IMR-90 (cell line): Measurements from ENCODE around the gene PROM2. TPM values are rescaled to one million over a fixed set of nuclear protein-coding genes. Genes with fewer than 3 reads are reported as not detected.

ENCODE experiments used
- ATAC-seq: fragments of 200-7000 bp; cut with Tn5 transposase; 2 replicates; pipeline ENCODE4 v1.9.1; 2020; ENCODE audit warnings: low read depth, mild to moderate bottlenecking, moderate library complexity
- BruUV-seq: library from RNA; stranded (reverse); fragments of 400-500 nt; replicated peaks from 2 replicates; lab custom pipeline; 2021; lab: Mats Ljungman, UMichigan
- CTCF ChIA-PET: fragments of 300-600 bp; formaldehyde crosslinking; extraction: SDS; loops from one replicate; lab custom pipeline; 2021; ENCODE audit warnings: antibody characterized with exemption; lab: Yijun Ruan, JAX
- POLR2A ChIA-PET: fragments of 300-600 bp; sonication (Branson Sonifier 250); formaldehyde crosslinking; loops from one replicate; lab custom pipeline; 2022; ENCODE audit warnings: antibody characterized with exemption; ENCODE audit not compliant: unreplicated experiment; lab: Charles Lee
- DNase-seq: peaks from one replicate; pipeline ENCODE4 v3.0.0; 2013
- H2AFZ ChIP-seq: replicated peaks from 2 replicates; pipeline ENCODE3; 2013; ENCODE audit warnings: low read length, mild to moderate bottlenecking; ENCODE audit not compliant: poor library complexity
- H2AK5ac ChIP-seq: 2 replicates; pipeline ENCODE4 v1.6.1; 2013; ENCODE audit warnings: low read depth, low read length, inconsistent platforms
- H2AK9ac ChIP-seq: replicated peaks from 2 replicates; pipeline ENCODE3; 2013; ENCODE audit warnings: mild to moderate bottlenecking, low read depth, low read length, moderate library complexity; ENCODE audit not compliant: poor library complexity
- H2BK120ac ChIP-seq: 2 replicates; pipeline ENCODE4 v1.6.1; 2013; ENCODE audit warnings: low read depth, low read length, inconsistent platforms
- H2BK15ac ChIP-seq: 3 replicates; pipeline ENCODE4 v1.6.1; 2013; ENCODE audit warnings: low read depth, low read length, inconsistent platforms
- H2BK20ac ChIP-seq: 2 replicates; pipeline ENCODE4 v1.6.1; 2013; ENCODE audit warnings: low read depth, mild to moderate bottlenecking, inconsistent platforms, low read length, moderate library complexity
- H2BK5ac ChIP-seq: 2 replicates; pipeline ENCODE4 v1.6.1; 2013; ENCODE audit warnings: mild to moderate bottlenecking, low read depth, low read length, inconsistent platforms; ENCODE audit not compliant: poor library complexity, severe bottlenecking
- H3K14ac ChIP-seq: replicated peaks from 2 replicates; pipeline ENCODE4 v1.6.1; 2013; ENCODE audit warnings: low read depth, low read length, inconsistent platforms
- H3K18ac ChIP-seq: 2 replicates; pipeline ENCODE4 v1.6.1; 2013; ENCODE audit warnings: low read depth, low read length, control low read depth
- H3K23ac ChIP-seq: 2 replicates; pipeline ENCODE4 v1.6.1; 2013; ENCODE audit warnings: low read depth, low read length, inconsistent platforms
- H3K27ac ChIP-seq: 2 replicates; pipeline ENCODE4 v1.5.1; 2013; ENCODE audit warnings: mild to moderate bottlenecking, control low read depth, low read length; ENCODE audit not compliant: insufficient read depth
- H3K27me3 ChIP-seq: 2 replicates; pipeline ENCODE4 v1.6.1; 2013; ENCODE audit warnings: low read length; ENCODE audit not compliant: control insufficient read depth, insufficient read depth
- H3K36me3 ChIP-seq: 2 replicates; pipeline ENCODE4 v1.6.1; 2013; ENCODE audit warnings: low read length, mixed read lengths; ENCODE audit not compliant: control insufficient read depth, insufficient read depth
- H3K4ac ChIP-seq: 2 replicates; pipeline ENCODE4 v1.6.1; 2013; ENCODE audit warnings: low read depth, low read length, inconsistent platforms
- H3K4me1 ChIP-seq: 2 replicates; pipeline ENCODE4 v1.6.1; 2013; ENCODE audit warnings: low read length, mixed read lengths; ENCODE audit not compliant: control insufficient read depth, insufficient read depth
- H3K4me2 ChIP-seq: 2 replicates; pipeline ENCODE4 v1.6.1; 2013; ENCODE audit warnings: low read depth, mild to moderate bottlenecking, control low read depth, low read length, moderate library complexity
- H3K4me3 ChIP-seq: 2 replicates; pipeline ENCODE4 v1.5.1; 2013; ENCODE audit warnings: low read depth, mild to moderate bottlenecking, control low read depth, low read length, moderate library complexity; ENCODE audit not compliant: insufficient read depth
- H3K56ac ChIP-seq: 2 replicates; pipeline ENCODE4 v1.6.1; 2013; ENCODE audit warnings: low read length, inconsistent platforms; ENCODE audit not compliant: insufficient read depth; ENCODE audit errors: extremely low read depth
- H3K79me1 ChIP-seq, 2 experiments: 2 replicates each; pipeline ENCODE4 v1.6.1; 2013; ENCODE audit warnings: low read length in 2 of 2, inconsistent platforms in 1 of 2, low read depth in 1 of 2
- H3K9ac ChIP-seq: 2 replicates; pipeline ENCODE4 v1.6.1; 2013; ENCODE audit warnings: low read depth, low read length, control low read depth
- H3K9me1 ChIP-seq: 2 replicates; pipeline ENCODE4 v1.6.1; 2013; ENCODE audit warnings: low read length, inconsistent platforms; ENCODE audit not compliant: insufficient read depth
- H3K9me3 ChIP-seq: 2 replicates; pipeline ENCODE4 v1.6.1; 2013; ENCODE audit warnings: low read length; ENCODE audit not compliant: control insufficient read depth, insufficient read depth
- H4K20me1 ChIP-seq: 2 replicates; pipeline ENCODE4 v1.6.1; 2013; ENCODE audit warnings: low read length, inconsistent platforms; ENCODE audit not compliant: insufficient read depth
- H4K5ac ChIP-seq: 2 replicates; pipeline ENCODE4 v1.6.1; 2013; ENCODE audit warnings: mild to moderate bottlenecking, low read depth, low read length, control low read depth
- H4K8ac ChIP-seq, 2 experiments: 2 replicates each; pipeline ENCODE4 v1.6.1; 2013; ENCODE audit warnings: low read depth in 2 of 2, low read length in 2 of 2, control low read depth in 1 of 2, inconsistent platforms in 1 of 2
- H4K91ac ChIP-seq: 2 replicates; pipeline ENCODE4 v1.6.1; 2013; ENCODE audit warnings: low read depth, low read length, inconsistent platforms; ENCODE audit not compliant: insufficient read depth
- BHLHE40 ChIP-seq: fragments of 150-350 bp; IDR thresholded peaks from 2 replicates; pipeline ENCODE4 v1.6.1; 2016; ENCODE audit warnings: mild to moderate bottlenecking, low read depth, low read length
- CEBPB ChIP-seq: IDR thresholded peaks from 2 replicates; pipeline ENCODE4 v1.6.1; 2012; ENCODE audit warnings: low read depth, low read length, improper control_type of control experiment
- CHD1 ChIP-seq: IDR thresholded peaks from 2 replicates; pipeline ENCODE4 v1.6.1; 2012; ENCODE audit warnings: low read depth, low read length, improper control_type of control experiment
- CTCF ChIP-seq: conservative IDR thresholded peaks from 2 replicates; pipeline ENCODE4 v1.5.1; 2012; ENCODE audit warnings: mild to moderate bottlenecking, low read depth, low read length, improper control_type of control experiment
- FOS ChIP-seq: fragments of 150-350 bp; IDR thresholded peaks from 2 replicates; pipeline ENCODE4 v1.6.1; 2016; ENCODE audit warnings: low read depth, low read length
- MAFK ChIP-seq: IDR thresholded peaks from 2 replicates; pipeline ENCODE4 v1.6.1; 2012; ENCODE audit warnings: low read depth, low read length, improper control_type of control experiment
- MAZ ChIP-seq: IDR thresholded peaks from 2 replicates; pipeline ENCODE4 v1.6.1; 2012; ENCODE audit warnings: low read depth, mild to moderate bottlenecking, low read length, improper control_type of control experiment, moderate library complexity, borderline replicate concordance
- MXI1 ChIP-seq: IDR thresholded peaks from 2 replicates; pipeline ENCODE4 v1.6.1; 2012; ENCODE audit warnings: low read depth, mild to moderate bottlenecking, low read length, moderate library complexity, borderline replicate concordance
- NFE2L2 ChIP-seq: fragments of 150-350 bp; IDR thresholded peaks from 2 replicates; pipeline ENCODE4 v1.6.1; 2016; ENCODE audit warnings: low read depth, mild to moderate bottlenecking, low read length
- POLR2A ChIP-seq: IDR thresholded peaks from 2 replicates; pipeline ENCODE4 v1.6.1; 2012; ENCODE audit warnings: mild to moderate bottlenecking, low read depth, low read length
- RAD21 ChIP-seq: IDR thresholded peaks from 2 replicates; pipeline ENCODE4 v1.6.1; 2012; ENCODE audit warnings: low read length, improper control_type of control experiment
- RCOR1 ChIP-seq: IDR thresholded peaks from 2 replicates; pipeline ENCODE4 v1.6.1; 2012; ENCODE audit warnings: mild to moderate bottlenecking, low read length, improper control_type of control experiment; ENCODE audit not compliant: insufficient replicate concordance
- RFX5 ChIP-seq: IDR thresholded peaks from 2 replicates; pipeline ENCODE4 v1.8.0; 2012; ENCODE audit warnings: low read depth, mild to moderate bottlenecking, low read length, moderate library complexity
- SMC3 ChIP-seq: fragments of 150-350 bp; IDR thresholded peaks from 2 replicates; pipeline ENCODE4 v1.6.1; 2016; ENCODE audit warnings: low read depth, mild to moderate bottlenecking, antibody characterized with exemption, low read length, moderate library complexity
- USF2 ChIP-seq: fragments of 150-350 bp; IDR thresholded peaks from 2 replicates; pipeline ENCODE4 v1.6.1; 2017; ENCODE audit warnings: mild to moderate bottlenecking, antibody characterized with exemption, low read length, low read depth
- WGBS, 2 experiments: methylation state at CpG; one replicate each; pipeline versions ENCODE4 v1.1.5 to v1.1.7; 2013; ENCODE audit warnings: missing lambda C conversion rate in 2 of 2; ENCODE audit not compliant: insufficient read length in 1 of 2; ENCODE audit errors: extremely low coverage in 2 of 2; 5-methylcytosine and 5-hydroxymethylcytosine counted together
- dilution Hi-C: fragments of 300-500 bp; cut with HindIII; formaldehyde crosslinking; loops from one replicate; pipeline ENCODE4 v1.14.3; 2018; ENCODE audit warnings: low sequenced_read_pairs; ENCODE audit not compliant: unreplicated experiment
- in situ Hi-C: fragments of 300-500 bp; cut with MboI; formaldehyde crosslinking; loops from 3 replicates; pipeline ENCODE4 v1.14.3; 2019; ENCODE audit warnings: low sequenced_read_pairs, inconsistent platforms, mixed read lengths
- intact Hi-C: fragments of 100-400 bp; cut with micrococcal nuclease; formaldehyde crosslinking; loops from 2 replicates; pipeline ENCODE4 v1.10.0; 2022
- polyA plus RNA-seq, 3 experiments: library from polyadenylated mRNA; depleted of rRNA; stranded (reverse); fragments of >200 nt; gene quantifications; 2 replicates each; pipeline ENCODE4 v1.2.3, GENCODE V29; 2012; ENCODE audit warnings: low replicate concordance in 1 of 3
- total RNA-seq: library from RNA; depleted of rRNA; stranded (reverse); fragments of >200 nt; gene quantifications from 2 replicates; pipeline ENCODE4 v1.2.3, GENCODE V29; 2012
- TF ChIP-seq, protein P1 (sequence below): fragments of 150-350 bp; IDR thresholded peaks from 2 replicates; pipeline ENCODE4 v1.6.1; 2016; ENCODE audit warnings: low read depth, mild to moderate bottlenecking, low read length, moderate library complexity, borderline replicate concordance

PROM2 gene
- total and polyA plus RNA-seq, 2 of the 4 experiments (the other 2 are of a cell fraction), result 0.26 TPM; not detected in 1

DNA sequence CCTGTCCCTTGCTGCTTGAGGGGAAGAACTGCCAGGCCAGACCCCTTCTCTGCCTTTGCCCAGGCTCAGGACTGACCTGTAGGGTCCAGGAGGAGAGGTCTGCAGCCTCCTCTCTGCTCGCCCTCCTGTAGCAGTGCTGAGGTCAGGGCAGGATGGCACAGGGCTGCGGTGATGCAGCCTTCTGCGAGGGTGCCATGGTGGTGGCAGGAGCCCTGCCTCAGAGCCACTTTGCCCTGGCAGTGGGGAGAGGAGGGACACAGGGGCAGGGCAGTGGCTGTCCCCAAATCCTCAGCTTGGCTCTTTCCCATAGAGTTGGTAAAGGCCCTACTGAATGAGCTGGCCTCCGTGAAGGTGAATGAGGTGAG lies 884 bp downstream of the PROM2 start:
- H2AFZ ChIP-seq, result no peak overlapping the region
- H2BK20ac ChIP-seq, result no peak overlapping the region
- no peak overlapping the region for H3K4me3 ChIP-seq
- TF ChIP-seq RAD21, result no peak
- TF ChIP-seq USF2, result no peak
- no peak for TF ChIP-seq MAZ
- no peak for TF ChIP-seq MXI1
- TF ChIP-seq CHD1, result no peak
- no peak for TF ChIP-seq CEBPB
- no peak for TF ChIP-seq MAFK
- TF ChIP-seq FOS, result no peak
- TF ChIP-seq SMC3, result no peak
- no peak for TF ChIP-seq BHLHE40
- TF ChIP-seq, protein P1, sequence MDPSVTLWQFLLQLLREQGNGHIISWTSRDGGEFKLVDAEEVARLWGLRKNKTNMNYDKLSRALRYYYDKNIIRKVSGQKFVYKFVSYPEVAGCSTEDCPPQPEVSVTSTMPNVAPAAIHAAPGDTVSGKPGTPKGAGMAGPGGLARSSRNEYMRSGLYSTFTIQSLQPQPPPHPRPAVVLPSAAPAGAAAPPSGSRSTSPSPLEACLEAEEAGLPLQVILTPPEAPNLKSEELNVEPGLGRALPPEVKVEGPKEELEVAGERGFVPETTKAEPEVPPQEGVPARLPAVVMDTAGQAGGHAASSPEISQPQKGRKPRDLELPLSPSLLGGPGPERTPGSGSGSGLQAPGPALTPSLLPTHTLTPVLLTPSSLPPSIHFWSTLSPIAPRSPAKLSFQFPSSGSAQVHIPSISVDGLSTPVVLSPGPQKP, result no peak
- no peak for TF ChIP-seq RCOR1
- TF ChIP-seq NFE2L2, result no peak
- no peak for TF ChIP-seq RFX5
- TF ChIP-seq POLR2A, result no peak
- no peak for TF ChIP-seq CTCF
- no peak overlapping the region for H3K14ac ChIP-seq
- no peak overlapping the region for H2AK5ac ChIP-seq
- H2BK120ac ChIP-seq, result no peak overlapping the region
- ATAC-seq (no peak), DNase-seq (no peak)
- H4K91ac ChIP-seq, result no peak overlapping the region
- no peak overlapping the region for H3K4me2 ChIP-seq
- no peak overlapping the region for H2BK5ac ChIP-seq
- H3K18ac ChIP-seq, result no peak overlapping the region
- no peak overlapping the region for H3K27ac ChIP-seq
- no peaks in the 10 kb centered on the region for H3K79me1 ChIP-seq
- no peak overlapping the region for H3K4ac ChIP-seq
- no peak overlapping the region for H3K9ac ChIP-seq
- no peaks in the 10 kb centered on the region for H4K20me1 ChIP-seq
- H3K56ac ChIP-seq, result no peak overlapping the region
- H4K8ac ChIP-seq, result no peak overlapping the region
- H3K9me1 ChIP-seq, result no peaks in the 10 kb centered on the region
- no peaks in the 10 kb centered on the region for H3K36me3 ChIP-seq
- 80% methylated on average over 1 of the region's 4 CpGs; no CpG with 5 or more reads in 1 of the 2 experiments for WGBS, 2 experiments
- no peaks in the 10 kb centered on the region for H3K27me3 ChIP-seq
- CTCF ChIA-PET, result no interaction called here
- dilution Hi-C loops, result no loop called here
- BruUV-seq, result no TSS peak
- in situ Hi-C loops, result no loop called here
- intact Hi-C loops, result no loop called here
- no peak overlapping the region for H2AK9ac ChIP-seq
- H2BK15ac ChIP-seq, result no peak overlapping the region
- H3K23ac ChIP-seq, result no peak overlapping the region
- H3K9me3 ChIP-seq, result 0 out of 2 replicates have a peak, but pooled peaks cover 2% of the 10 kb centered on the region
- POLR2A ChIA-PET, result no interaction called here
- H3K4me1 ChIP-seq, result no peaks in the 10 kb centered on the region
- no peak overlapping the region for H4K5ac ChIP-seq
